ENCODE measurements around the gene ZNF263. TPM values are rescaled to one million over a fixed set of nuclear protein-coding genes. Genes with fewer than 3 reads are reported as not detected.
A peak's percentile ranks its signal among the peaks of the same experiment; 100 is the strongest.

The ZNF263 gene
- total and polyA plus RNA-seq, 2 of the 13 experiments (the other 11 are each of a cell fraction or from before 2014, with no cell fraction given), result 10.2 to 41.2 TPM

GRCh38 chr16:3249020-3249419 is 34.3 kb upstream of the ZNF263 start:
- CTCF ChIA-PET (ENCODE audit: low intra/inter-chr PET ratio, low total read pairs), result no interaction called here
- FAIRE-seq, result no peak

GRCh38 chr16:3249451-3249850 is 33.8 kb upstream of the ZNF263 start:
- peaks cover 16% of the 10 kb centered on the region for H3K4me1 ChIP-seq (ENCODE audit: insufficient read depth, low read length)
- WGBS (ENCODE audit: low lambda C conversion rate), result no CpG with 5 or more reads among the region's 14 CpGs
- H3K27me3 ChIP-seq (ENCODE audit: control insufficient read depth in 1 of 2, insufficient read depth in 2 of 2, low read length in 2 of 2), result peaks cover 6 to 39% of the 10 kb centered on the region in 2 experiments; a peak in 4 of 5 replicates
- DNase-seq (ENCODE audit: low spot score), result no peak
- no peak overlapping the region for H3K9ac ChIP-seq (ENCODE audit: insufficient read depth, low read depth, low read length)
- H3K79me2 ChIP-seq (ENCODE audit: insufficient read depth, low read length), result no peaks in the 10 kb centered on the region
- intact Hi-C loops (cut with micrococcal nuclease; ENCODE audit: unreplicated experiment), result no loop called here
- ATAC-seq, result no peak
- CTCF ChIA-PET (ENCODE audit: low intra/inter-chr PET ratio, low total read pairs), result no interaction called here
- H3K4me2 ChIP-seq (ENCODE audit: low read depth, low read length), result no peak overlapping the region
- no peak overlapping the region for H2AFZ ChIP-seq (ENCODE audit: low read length)
- no TSS peak for BruUV-seq (replicated peaks)
- H3K4me3 ChIP-seq (replicated peaks in 1 of 3; ENCODE audit: insufficient read depth in 1 of 3, low read depth in 2 of 3, low read length in 3 of 3), result no peak overlapping the region
- no peak for FAIRE-seq
- no peak overlapping the region for H3K27ac ChIP-seq (ENCODE audit: extremely low read length, insufficient read depth, low read length)
- POLR2A ChIA-PET, result interaction anchor here (1.6 kb wide), 1 partner anchor 10 kb away, joined by 5 read pairs; no protein-coding TSS in a partner anchor
- H4K20me1 ChIP-seq (ENCODE audit: insufficient read depth, low read length), result no peaks in the 10 kb centered on the region
- no peaks in the 10 kb centered on the region for H3K9me3 ChIP-seq (ENCODE audit: low read length)
- in situ Hi-C loops (cut with HindIII; ENCODE audit: extremely low pct_ligation_motif_present, low pct_unique_long_range_greater_than_20kb), result no loop called here
- no peaks in the 10 kb centered on the region for H3K36me3 ChIP-seq (replicated peaks in 1 of 2; ENCODE audit: control insufficient read depth in 1 of 2, insufficient read depth in 2 of 2, low read length in 2 of 2)
- TF ChIP-seq HHEX (CRISPR knock-in tag; IDR thresholded peaks at IDR 0.05), result no peak
- no peak for TF ChIP-seq GABPA (IDR thresholded peaks at IDR 0.05; ENCODE audit: low read depth, low read length)
- no peak for TF ChIP-seq GABPA (CRISPR knock-in tag; IDR thresholded peaks at IDR 0.05; ENCODE audit: low read depth)
- TF ChIP-seq MYPOP (CRISPR knock-in tag; IDR thresholded peaks at IDR 0.05), result no peak
- TF ChIP-seq DMAP1 (CRISPR knock-in tag; IDR thresholded peaks at IDR 0.05), result no peak
- no peak for TF ChIP-seq EHMT2 (IDR thresholded peaks at IDR 0.05; ENCODE audit: borderline replicate concordance, low read depth, low read length)
- TF ChIP-seq ZBTB3 (CRISPR knock-in tag; IDR thresholded peaks at IDR 0.05; ENCODE audit: borderline replicate concordance, low read depth), result no peak
- no peak for TF ChIP-seq ZNF432 (CRISPR knock-in tag; IDR thresholded peaks at IDR 0.05; ENCODE audit: borderline replicate concordance)
- no peak for TF ChIP-seq NR0B2 (CRISPR knock-in tag; IDR thresholded peaks at IDR 0.05)
- no peak for TF ChIP-seq SMYD3 (CRISPR knock-in tag; IDR thresholded peaks at IDR 0.05)

More at GRCh38 chr16:3249020-3249419, 34.3 kb upstream of the ZNF263 start:
- no peak for TF ChIP-seq ZKSCAN5 (CRISPR knock-in tag; IDR thresholded peaks at IDR 0.05)
- no peak for TF ChIP-seq DR1 (CRISPR knock-in tag; IDR thresholded peaks at IDR 0.05)
- TF ChIP-seq ZNF329 (CRISPR knock-in tag; IDR thresholded peaks at IDR 0.05; ENCODE audit: low read depth), result peak; percentile 97
- TF ChIP-seq THAP7 (CRISPR knock-in tag; IDR thresholded peaks at IDR 0.05), result no peak
- TF ChIP-seq HNRNPUL1 (IDR thresholded peaks at IDR 0.05; ENCODE audit: low read depth, low read length), result no peak
- no peak for TF ChIP-seq GFI1 (CRISPR knock-in tag; IDR thresholded peaks at IDR 0.05; ENCODE audit: borderline replicate concordance)
- no peak for TF ChIP-seq ZNF589 (CRISPR knock-in tag; conservative IDR thresholded peaks at IDR 0.05)
- Histone ChIP-seq H3K27me3 (ENCODE audit: control insufficient read depth in 1 of 2, insufficient read depth in 2 of 2, low read length in 2 of 2) (peaks cover 6 to 39% of the 10 kb centered on the region in 2 experiments; a peak in 4 of 5 replicates), H3K9ac (ENCODE audit: insufficient read depth, low read depth, low read length) (no peak overlapping the region), H3K4me2 (ENCODE audit: low read depth, low read length) (no peak overlapping the region), H2AFZ (ENCODE audit: low read length) (no peak overlapping the region), H3K4me3 (replicated peaks in 1 of 3; ENCODE audit: insufficient read depth in 1 of 3, low read depth in 2 of 3, low read length in 3 of 3) (no peak overlapping the region), H3K79me2 (ENCODE audit: insufficient read depth, low read length) (no peaks in the 10 kb centered on the region), H3K9me3 (ENCODE audit: low read length) (no peaks in the 10 kb centered on the region), H3K4me1 (ENCODE audit: insufficient read depth, low read length) (peaks cover 20% of the 10 kb centered on the region), H3K36me3 (replicated peaks in 1 of 2; ENCODE audit: control insufficient read depth in 1 of 2, insufficient read depth in 2 of 2, low read length in 2 of 2) (no peaks in the 10 kb centered on the region), H4K20me1 (ENCODE audit: insufficient read depth, low read length) (no peaks in the 10 kb centered on the region), H3K27ac (ENCODE audit: extremely low read length, insufficient read depth, low read length) (no peak overlapping the region)
- BruUV-seq (replicated peaks), result no TSS peak
- POLR2A ChIA-PET, result no interaction called here
- in situ Hi-C loops (cut with HindIII; ENCODE audit: extremely low pct_ligation_motif_present, low pct_unique_long_range_greater_than_20kb), result no loop called here
- DNase-seq (ENCODE audit: low spot score) (no peak), ATAC-seq (no peak)
- intact Hi-C loops (cut with micrococcal nuclease; ENCODE audit: unreplicated experiment), result no loop called here
- WGBS (ENCODE audit: low lambda C conversion rate), result 0% methylated on average over 1 of the region's 1 CpG

Measured in HepG2 (cell line).